ENCODE measurements around the gene BAZ2A.

Gene BAZ2A

GRCh38 chr12:56634837-56635791 is 5.0 kb upstream of the BAZ2A start:
- DNase-seq: peak; percentile 65

- DNase-seq: peak; percentile 62
Observed at GRCh38 chr12:56634242-56634836, 4.2 kb upstream of the BAZ2A start.

DNA sequence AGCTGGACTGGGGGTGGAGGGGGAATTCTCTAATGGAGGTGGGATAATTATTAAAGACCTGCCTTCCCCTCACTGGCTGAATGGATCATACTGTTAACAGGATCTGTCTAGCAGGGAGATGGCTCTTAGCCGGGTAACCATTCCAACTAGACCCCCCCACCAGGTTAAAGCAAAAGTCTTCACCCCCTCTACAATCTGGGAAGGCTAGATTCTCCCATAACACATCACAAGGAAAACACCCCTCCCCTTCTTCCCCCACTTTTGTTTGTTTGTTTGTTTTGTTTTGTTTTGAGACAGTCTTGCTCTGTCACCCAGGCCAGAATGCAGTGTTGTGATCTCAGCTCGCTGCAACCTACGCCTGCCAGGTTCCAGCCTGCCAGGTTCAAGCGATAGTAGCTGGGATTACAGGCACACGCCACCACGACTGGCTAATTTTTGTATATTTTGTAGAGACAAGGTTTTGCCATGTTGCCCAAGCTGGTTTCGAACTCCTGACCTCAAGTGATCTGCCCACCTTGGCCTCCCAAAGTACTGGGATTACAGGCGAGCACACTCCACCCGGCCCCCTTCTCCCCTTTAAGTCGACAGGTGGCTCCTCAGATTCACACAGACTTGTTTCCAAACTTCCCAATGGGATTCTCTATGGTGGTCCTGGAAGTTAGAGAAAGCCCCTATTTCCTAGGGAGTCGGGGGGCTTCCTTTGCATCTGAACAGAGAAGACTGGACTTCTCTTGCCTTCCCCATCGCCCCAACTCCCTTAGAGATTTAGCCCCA is 3.5 kb upstream of the BAZ2A start:
- no peak for DNase-seq

- no peak for DNase-seq
Observed at GRCh38 chr12:56632701-56633467, 2.8 kb upstream of the BAZ2A start.

DNA sequence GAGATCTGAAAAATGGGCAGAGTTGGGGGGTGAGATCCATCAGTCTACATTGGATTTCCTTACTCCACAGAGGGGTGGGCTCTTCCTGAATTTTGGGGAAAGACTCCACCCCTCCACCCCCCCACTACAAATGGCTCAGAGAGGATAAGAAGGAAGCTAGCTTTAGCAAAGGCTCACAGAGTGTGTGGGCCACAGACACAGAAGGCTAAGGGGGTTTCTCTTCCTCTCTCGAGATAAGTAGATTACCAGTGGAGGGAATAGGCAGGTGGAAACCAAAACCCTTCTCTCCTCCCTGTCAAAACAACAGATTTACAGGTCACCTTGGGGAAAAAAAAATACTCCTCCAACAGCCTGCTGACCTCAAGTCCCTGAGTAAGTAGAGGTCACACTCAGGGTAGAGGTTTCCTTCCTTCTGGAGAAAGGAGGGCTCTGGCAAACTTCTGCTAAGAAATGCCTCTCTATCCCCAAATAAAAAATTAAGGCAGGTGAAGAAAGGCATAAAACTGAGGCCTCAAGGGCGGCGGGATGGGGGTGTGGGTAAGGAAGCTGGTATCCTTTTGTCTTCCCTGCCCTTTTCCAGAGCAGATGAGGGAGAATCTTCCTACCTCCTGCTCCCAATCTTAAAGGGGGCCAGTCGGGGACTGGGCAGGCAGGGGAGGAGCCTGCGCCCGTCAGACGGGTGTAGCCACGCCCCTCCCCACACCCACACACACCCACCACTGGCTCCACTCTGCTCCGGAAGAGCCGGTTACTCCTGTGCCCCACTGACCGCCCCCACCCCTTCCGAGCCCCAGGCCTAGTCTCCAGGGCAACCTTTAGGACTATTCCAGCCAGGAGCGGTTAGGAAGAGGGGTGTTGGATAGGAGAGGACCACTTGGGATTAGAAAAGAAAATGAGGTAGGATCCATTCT is 1.9 kb upstream of the BAZ2A start:
- peak; percentile 55 for DNase-seq

GRCh38 chr12:56629459-56630179 is 507 bp downstream of the BAZ2A start:
- DNase-seq: peak; percentile 55

DNA sequence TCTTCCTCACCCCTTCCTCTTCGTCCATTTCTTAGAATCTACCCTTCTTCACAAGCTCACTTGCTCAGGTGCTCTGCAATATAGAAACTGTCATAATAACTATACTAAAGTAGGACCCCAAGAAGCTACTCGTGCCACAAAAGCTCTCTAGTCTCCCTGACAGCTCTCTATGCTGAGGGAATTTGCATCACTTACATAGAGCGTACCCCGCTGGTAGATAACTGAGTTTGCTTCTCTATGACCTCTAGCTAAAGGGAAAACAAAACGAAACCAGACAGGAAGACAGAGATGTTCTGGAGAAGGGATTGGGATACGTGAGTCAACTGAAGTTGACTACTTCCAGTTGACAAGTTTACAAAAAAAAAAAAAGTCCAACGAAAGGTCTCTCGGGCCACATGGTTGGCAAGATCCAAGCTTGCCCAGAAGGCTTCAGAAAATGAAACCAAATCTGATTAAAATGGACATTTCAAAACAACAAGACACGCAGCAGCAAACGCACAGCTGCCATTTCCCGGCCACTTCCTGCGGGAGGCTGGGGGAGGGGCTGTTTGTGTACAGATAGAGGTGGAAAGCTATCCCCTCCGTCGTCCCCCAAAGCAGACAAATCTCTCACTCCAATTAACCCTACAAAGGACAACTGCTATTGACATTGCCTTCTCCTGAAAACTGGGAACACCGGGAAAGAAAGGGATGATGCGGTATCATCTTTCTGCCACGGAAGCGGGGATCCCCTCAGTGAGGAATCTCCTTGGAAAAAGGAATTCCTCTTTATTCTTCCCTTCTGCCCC is 1.3 kb downstream of the BAZ2A start:
- peak; percentile 73 for DNase-seq

DNA sequence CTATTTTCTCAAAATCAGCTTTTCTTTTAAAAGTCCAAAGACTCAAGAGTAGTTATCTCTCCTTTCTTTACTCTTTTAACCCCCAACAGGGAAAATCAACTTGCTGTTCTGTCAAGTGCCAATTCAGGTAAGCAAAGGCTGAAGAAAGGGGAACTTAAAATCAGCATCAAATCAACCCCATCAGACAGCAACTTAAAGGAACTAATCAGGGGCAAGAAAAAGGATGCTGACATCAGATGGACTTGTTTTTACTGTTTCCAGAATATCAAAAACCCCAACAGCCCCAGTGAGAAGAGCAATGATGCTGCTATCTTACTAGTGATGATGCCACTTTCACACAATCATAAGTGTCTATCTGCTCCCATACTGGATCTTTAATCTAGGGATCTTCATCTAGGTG is 3.4 kb downstream of the BAZ2A start:
- DNase-seq: no peak

DNA sequence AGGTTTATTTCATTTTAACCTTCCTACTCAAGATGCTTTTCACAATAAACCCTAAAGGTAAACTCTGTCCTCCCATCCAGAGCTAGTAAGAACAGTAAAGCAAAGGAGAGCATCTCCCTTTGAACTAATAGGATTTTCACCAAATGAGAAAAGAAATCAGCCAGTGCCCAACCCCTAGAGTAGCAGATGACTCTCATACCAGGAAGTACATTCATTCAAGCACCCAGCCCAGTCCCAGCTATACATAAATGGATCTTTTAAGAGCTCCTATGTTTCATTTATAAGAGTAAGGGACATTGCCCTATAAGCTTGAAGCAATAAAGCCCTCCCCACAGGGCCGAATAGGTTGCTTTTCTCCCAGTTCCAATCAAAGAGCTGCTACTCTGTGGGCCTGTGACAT is 7.6 kb downstream of the BAZ2A start:
- no peak for DNase-seq

DNA sequence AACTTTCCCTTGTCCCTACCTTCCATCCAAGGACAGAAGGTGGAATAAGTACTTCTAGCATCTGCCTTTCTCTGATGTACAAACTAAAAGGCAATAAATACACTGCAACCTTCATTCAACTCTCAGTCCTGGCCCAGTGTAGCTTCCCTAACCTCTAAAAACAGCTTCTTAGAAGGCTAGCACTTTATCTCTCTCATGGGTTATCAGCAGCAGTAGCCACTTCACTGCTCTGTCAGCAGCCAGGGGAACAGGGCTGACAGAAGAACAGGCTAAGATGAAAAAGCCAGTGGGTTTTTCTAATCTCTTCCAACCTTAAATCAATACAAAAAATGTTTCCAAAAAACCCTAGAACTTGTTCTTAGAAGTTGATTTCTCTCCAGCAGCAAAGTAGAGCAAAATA is 13.2 kb downstream of the BAZ2A start:
- DNase-seq: no peak

- DNase-seq: no peak
Observed at GRCh38 chr12:56616244-56616643, 13.9 kb downstream of the BAZ2A start.

DNA sequence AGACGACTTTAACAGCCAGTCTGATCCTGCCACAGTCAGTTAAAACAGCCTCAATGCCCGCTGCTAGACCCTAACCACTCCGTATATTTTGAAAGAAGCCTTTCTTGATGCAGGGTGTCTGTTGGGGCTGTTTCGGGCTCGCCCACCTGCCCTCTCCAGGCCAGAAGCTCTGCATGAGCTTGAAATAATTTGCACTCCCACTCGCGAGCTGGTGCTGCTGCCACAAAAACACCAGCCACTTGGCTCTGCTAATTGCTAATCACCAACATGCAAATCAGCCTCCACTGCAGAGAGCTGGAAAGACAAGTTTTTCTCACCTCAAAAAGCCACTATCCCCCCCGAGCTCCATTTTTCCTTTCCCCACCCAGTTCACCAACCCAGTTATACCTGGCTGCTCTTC is 15.5 kb downstream of the BAZ2A start:
- DNase-seq: no peak

DNA sequence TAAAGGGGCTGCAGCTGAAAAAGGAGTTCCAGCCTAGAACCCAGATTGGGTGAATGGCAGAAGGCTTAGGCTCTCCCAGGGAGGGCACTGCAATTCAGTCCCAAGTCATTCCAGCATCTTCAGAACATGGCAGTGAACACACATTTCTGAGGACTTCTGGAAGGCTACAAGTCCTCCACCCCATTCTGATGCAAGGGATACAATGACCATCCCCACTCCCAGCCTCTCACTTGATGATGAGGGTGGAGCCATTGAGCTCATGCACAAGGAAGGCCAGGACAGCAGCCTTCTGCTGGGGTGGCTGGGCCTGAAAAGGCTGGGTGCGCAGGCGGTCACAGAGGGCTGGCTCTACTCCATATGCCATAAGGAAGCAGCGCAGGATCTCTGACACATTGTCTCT is 25.8 kb downstream of the BAZ2A start:
- DNase-seq: no peak

DNA sequence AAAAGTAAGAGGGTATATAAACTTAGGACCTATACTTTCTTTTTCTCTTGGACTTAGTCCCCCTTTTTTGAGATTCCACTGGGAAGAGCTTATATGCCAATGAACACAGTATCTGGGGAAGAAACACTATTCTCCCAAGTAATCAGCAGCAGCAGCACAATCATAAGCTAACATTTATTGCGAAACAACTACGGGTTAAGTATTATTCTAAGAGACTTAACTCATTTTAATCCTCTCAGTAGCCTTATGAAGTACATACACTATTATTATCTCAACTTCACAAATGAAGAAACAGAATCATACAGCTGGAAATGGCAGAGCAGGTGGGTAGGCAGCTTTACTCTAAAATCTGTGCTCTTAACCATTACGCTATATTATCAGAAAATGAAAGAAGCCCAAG is 27.9 kb downstream of the BAZ2A start:
- DNase-seq: no peak

- no peak for DNase-seq
Observed at GRCh38 chr12:56601503-56601902, 28.6 kb downstream of the BAZ2A start.

DNA sequence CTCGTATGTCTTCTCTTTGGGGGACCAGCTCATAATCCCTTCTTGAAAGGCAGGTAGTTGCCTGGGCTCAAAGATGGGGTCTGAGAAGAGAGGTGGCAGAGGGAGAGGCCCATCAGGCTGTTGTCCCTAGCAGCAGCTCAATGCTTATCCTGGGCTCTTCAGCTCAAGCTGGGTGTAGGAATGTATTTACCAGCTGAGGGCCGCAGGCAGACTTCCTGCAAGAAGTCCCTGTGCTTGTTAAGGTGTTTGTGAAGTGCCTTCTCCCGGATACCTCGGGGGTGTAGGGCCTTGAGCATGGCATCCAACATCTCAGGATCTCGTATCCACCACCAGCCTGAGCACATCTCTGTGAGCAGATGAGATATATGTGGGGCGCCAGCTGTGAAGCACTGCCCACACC is 29.4 kb downstream of the BAZ2A start:
- no peak for DNase-seq

GRCh38 chr12:56599797-56600196 is 30.3 kb downstream of the BAZ2A start:
- no peak for DNase-seq

DNA sequence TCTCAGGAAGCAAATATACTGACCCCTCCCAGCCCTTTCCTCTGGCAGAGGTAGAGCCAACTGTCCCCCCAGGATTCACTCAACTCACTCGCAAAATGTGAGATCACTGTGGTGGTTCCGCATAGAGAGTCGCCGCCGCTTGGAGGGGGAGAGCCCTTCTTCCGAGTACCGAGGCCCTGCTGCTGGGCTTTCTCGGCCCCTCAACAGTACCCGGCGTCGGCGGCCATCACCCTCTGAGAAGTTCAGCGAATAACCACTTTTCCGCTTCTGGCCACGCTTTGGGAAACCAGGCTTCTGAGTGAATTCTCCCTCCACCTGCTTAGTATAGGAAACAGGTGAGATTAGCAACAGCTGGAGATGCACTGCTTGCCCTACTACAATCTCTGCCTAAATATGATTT is 31.1 kb downstream of the BAZ2A start:
- no peak for DNase-seq

DNA sequence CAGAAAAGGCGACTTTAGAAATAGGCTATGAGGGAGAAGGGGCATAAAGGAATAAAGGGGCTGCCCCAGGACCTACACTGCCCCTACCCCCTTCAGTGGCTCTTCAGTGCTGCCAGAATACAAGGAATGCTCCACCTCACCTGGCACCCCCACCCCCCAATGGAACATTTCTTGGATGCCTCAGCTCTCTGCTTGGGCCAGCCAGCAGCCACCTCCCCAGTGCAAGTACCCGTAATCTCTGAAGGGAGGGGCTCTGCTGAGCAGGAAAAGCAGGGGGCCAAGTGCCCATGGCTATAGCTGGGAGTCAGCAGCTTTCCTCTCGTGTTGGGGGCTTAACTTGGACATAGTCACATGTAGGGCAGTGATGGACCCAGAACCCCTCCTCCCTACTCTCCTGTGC is 33.3 kb downstream of the BAZ2A start:
- DNase-seq: no peak

All from left hindlimb (tissue), 1 donor.